ENCODE results near the gene TEX13D.

DNA sequence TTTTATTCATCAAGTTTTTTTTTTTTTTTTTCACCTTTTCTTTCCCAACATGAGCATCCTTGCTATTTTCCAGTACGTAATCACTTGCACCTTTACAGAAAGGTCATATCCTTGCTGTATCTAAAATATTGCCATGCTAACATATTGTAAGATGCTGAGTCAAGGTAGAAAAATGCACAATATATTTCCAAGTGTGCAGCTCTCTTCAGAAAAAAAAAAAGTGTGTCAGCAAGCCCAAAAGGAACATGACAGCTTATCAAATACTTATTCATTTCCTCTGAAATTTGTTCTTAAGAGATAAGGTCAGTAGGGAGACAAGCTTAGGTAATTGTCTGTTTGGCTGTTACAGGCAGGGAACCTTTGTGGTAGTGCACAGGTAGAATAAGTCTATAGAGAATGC is 40.9 kb downstream of the TEX13D start:
- TF ChIP-seq, protein P1, sequence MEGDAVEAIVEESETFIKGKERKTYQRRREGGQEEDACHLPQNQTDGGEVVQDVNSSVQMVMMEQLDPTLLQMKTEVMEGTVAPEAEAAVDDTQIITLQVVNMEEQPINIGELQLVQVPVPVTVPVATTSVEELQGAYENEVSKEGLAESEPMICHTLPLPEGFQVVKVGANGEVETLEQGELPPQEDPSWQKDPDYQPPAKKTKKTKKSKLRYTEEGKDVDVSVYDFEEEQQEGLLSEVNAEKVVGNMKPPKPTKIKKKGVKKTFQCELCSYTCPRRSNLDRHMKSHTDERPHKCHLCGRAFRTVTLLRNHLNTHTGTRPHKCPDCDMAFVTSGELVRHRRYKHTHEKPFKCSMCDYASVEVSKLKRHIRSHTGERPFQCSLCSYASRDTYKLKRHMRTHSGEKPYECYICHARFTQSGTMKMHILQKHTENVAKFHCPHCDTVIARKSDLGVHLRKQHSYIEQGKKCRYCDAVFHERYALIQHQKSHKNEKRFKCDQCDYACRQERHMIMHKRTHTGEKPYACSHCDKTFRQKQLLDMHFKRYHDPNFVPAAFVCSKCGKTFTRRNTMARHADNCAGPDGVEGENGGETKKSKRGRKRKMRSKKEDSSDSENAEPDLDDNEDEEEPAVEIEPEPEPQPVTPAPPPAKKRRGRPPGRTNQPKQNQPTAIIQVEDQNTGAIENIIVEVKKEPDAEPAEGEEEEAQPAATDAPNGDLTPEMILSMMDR (IDR thresholded peaks at IDR 0.05 in 4 of 5, conservative IDR thresholded peaks at IDR 0.05 in 1 of 5) = no peak
- no peak for TF ChIP-seq POLR2A (IDR thresholded peaks at IDR 0.05)
